Endothelial cell of umbilical vein (primary cell): ENCODE results near the gene AWAT2. TPM values are rescaled to one million over a fixed set of nuclear protein-coding genes. Genes with fewer than 3 reads are reported as not detected.

Experiments used
- Bru-seq: library from RNA; stranded (reverse); fragments of 400-500 nt; gene quantifications from one replicate; lab custom pipeline; 2021; lab: Mats Ljungman, UMichigan
- BruChase-seq, 2 experiments: library from RNA; stranded (reverse); fragments of 400-500 nt; gene quantifications; one replicate each; lab custom pipeline; 2021; lab: Mats Ljungman, UMichigan
- BruUV-seq: library from RNA; stranded (reverse); fragments of 400-500 nt; replicated peaks from 2 replicates; lab custom pipeline; 2021; lab: Mats Ljungman, UMichigan
- CTCF ChIA-PET: fragments of 300-600, 350-600 bp; sonication (Branson Sonifier 250); formaldehyde crosslinking; loops from one replicate; lab custom pipeline; 2021; ENCODE audit warnings: antibody characterized with exemption, inconsistent platforms; lab: Charles Lee
- POLR2A ChIA-PET: fragments of 300-600, 350-600 bp; sonication (Branson Sonifier 250); formaldehyde crosslinking; loops from one replicate; lab custom pipeline; 2021; ENCODE audit warnings: antibody characterized with exemption, inconsistent platforms; lab: Charles Lee
- DNase-seq: peaks from one replicate; pipeline ENCODE4 v3.0.0-alpha.2; 2011; ENCODE audit warnings: low read depth, low spot score
- FAIRE-seq: peaks from 2 replicates; lab custom pipeline; 2011; peaks lifted over from hg19 to GRCh38; lab: Jason Lieb, UNC
- H2AFZ ChIP-seq: 2 replicates; pipeline ENCODE4 v1.6.0; 2012; ENCODE audit warnings: low read depth, low read length, control low read depth, inconsistent platforms
- H3K27ac ChIP-seq: 2 replicates; pipeline ENCODE4 v1.5.1; 2011; ENCODE audit warnings: low read depth, mild to moderate bottlenecking, control low read depth, low read length, moderate library complexity; ENCODE audit not compliant: insufficient read depth
- H3K27me3 ChIP-seq, 2 experiments: 2 replicates each; pipeline versions ENCODE4 v1.6.0 to v1.6.1; 2011; ENCODE audit warnings: low read length in 2 of 2, mixed read lengths in 1 of 2; ENCODE audit not compliant: control insufficient read depth in 2 of 2, insufficient read depth in 2 of 2
- H3K36me3 ChIP-seq, 2 experiments: 2 replicates in 1 of 2; 3 replicates in 1 of 2; pipeline ENCODE4 v1.5.1; 2011; ENCODE audit warnings: low read length in 2 of 2, mild to moderate bottlenecking in 1 of 2, moderate library complexity in 1 of 2; ENCODE audit not compliant: control insufficient read depth in 2 of 2, insufficient read depth in 2 of 2; ENCODE audit errors: extremely low read depth in 1 of 2
- H3K4me1 ChIP-seq: 3 replicates; pipeline ENCODE4 v1.5.1; 2011; ENCODE audit warnings: mild to moderate bottlenecking, low read length; ENCODE audit not compliant: control insufficient read depth, insufficient read depth; ENCODE audit errors: extremely low read depth
- H3K4me2 ChIP-seq: 2 replicates; pipeline ENCODE4 v1.6.1; 2011; ENCODE audit warnings: low read length, control low read depth, mixed read lengths; ENCODE audit not compliant: insufficient read depth
- H3K4me3 ChIP-seq, 3 experiments: fragments of 200-600 bp in 1 of 3; sonication (generic), shearing (Covaris generic) in 1 of 3; replicated peaks in 1 of 3; 2 replicates each; pipeline ENCODE4 v1.5.1; 2011 to 2016; ENCODE audit warnings: control low read depth in 3 of 3, low read length in 3 of 3, mild to moderate bottlenecking in 2 of 3, inconsistent platforms in 1 of 3, low read depth in 1 of 3, moderate library complexity in 1 of 3; ENCODE audit not compliant: insufficient read depth in 1 of 3
- H3K79me2 ChIP-seq: 2 replicates; pipeline ENCODE4 v1.6.0; 2012; ENCODE audit warnings: low read length, inconsistent platforms; ENCODE audit not compliant: control insufficient read depth, insufficient read depth
- H3K9ac ChIP-seq: replicated peaks from 2 replicates; pipeline ENCODE3; 2011; ENCODE audit warnings: low read length, control low read depth; ENCODE audit not compliant: insufficient read depth; ENCODE audit errors: extremely low read depth
- H3K9me1 ChIP-seq: replicated peaks from 3 replicates; pipeline ENCODE4 v1.6.0; 2011; ENCODE audit warnings: mild to moderate bottlenecking, low read length; ENCODE audit not compliant: control insufficient read depth, insufficient read depth; ENCODE audit errors: extremely low read depth
- H3K9me3 ChIP-seq: replicated peaks from 2 replicates; pipeline ENCODE4 v1.5.1; 2012; ENCODE audit warnings: low read length, inconsistent platforms; ENCODE audit not compliant: control insufficient read depth, insufficient read depth
- H4K20me1 ChIP-seq: replicated peaks from 2 replicates; pipeline ENCODE3; 2011; ENCODE audit warnings: mild to moderate bottlenecking, low read length; ENCODE audit not compliant: control insufficient read depth, insufficient read depth; ENCODE audit errors: extremely low read depth
- CTCF ChIP-seq, 2 donors: IDR thresholded peaks; 1 replicate in 1 of 2; 2 replicates in 1 of 2; pipeline ENCODE4 v1.5.1; 2011; ENCODE audit warnings: low read length in 2 of 2, mild to moderate bottlenecking in 2 of 2, moderate library complexity in 2 of 2, control low read depth in 1 of 2, inconsistent platforms in 1 of 2, low read depth in 1 of 2; ENCODE audit not compliant: insufficient read depth in 1 of 2; ENCODE audit errors: extremely low read depth in 1 of 2
- FOS ChIP-seq: IDR thresholded peaks from 2 replicates; pipeline ENCODE4 v1.6.1; 2011; ENCODE audit warnings: mild to moderate bottlenecking, low read length, moderate library complexity, borderline replicate concordance; ENCODE audit not compliant: insufficient read depth
- GATA2 ChIP-seq: IDR thresholded peaks from 2 replicates; pipeline ENCODE4 v1.7.0; 2011; ENCODE audit warnings: low read depth, mild to moderate bottlenecking, moderate library complexity, mixed read lengths, low read length; ENCODE audit not compliant: insufficient read length, insufficient read depth
- JUN ChIP-seq: IDR thresholded peaks from 2 replicates; pipeline ENCODE4 v1.6.1; 2011; ENCODE audit warnings: borderline replicate concordance, low read depth; ENCODE audit not compliant: insufficient read length, insufficient read depth
- MAX ChIP-seq: IDR thresholded peaks from 2 replicates; pipeline ENCODE4 v1.6.1; 2011; ENCODE audit not compliant: insufficient read depth, insufficient read length
- MYC ChIP-seq: IDR thresholded peaks from one replicate; pipeline ENCODE4 v1.6.1; 2011; ENCODE audit warnings: mild to moderate bottlenecking, low read depth, low read length
- POLR2A ChIP-seq: IDR thresholded peaks from 2 replicates; pipeline ENCODE4 v1.6.1; 2012; ENCODE audit warnings: low read depth, mild to moderate bottlenecking, control low read depth, low read length
- POLR2AphosphoS5 ChIP-seq: IDR thresholded peaks from 2 replicates; pipeline ENCODE4 v1.6.1; 2012; ENCODE audit warnings: low read depth, mild to moderate bottlenecking, control low read depth, low read length, moderate library complexity; ENCODE audit not compliant: insufficient read depth
- dilution Hi-C: fragments of 300-500 bp; cut with MboI; formaldehyde crosslinking; loops from one replicate; pipeline ENCODE4 v1.15.0; 2019; ENCODE audit warnings: low sequenced_read_pairs; ENCODE audit not compliant: extremely low pct_ligation_motif_present
- intact Hi-C: fragments of 100-400 bp; cut with micrococcal nuclease; formaldehyde crosslinking; loops from one replicate; pipeline ENCODE4 v1.10.0; 2022
- long read RNA-seq: library from polyadenylated mRNA; stranded (forward); transcript quantifications from one replicate; pipeline ENCODE4 v2.0.0, GENCODE V29; 2021
- polyA minus RNA-seq, 3 experiments: library from RNA; depleted of rRNA, polyadenylated mRNA; stranded (reverse); fragments of >200 nt; gene quantifications; 1 replicate in 1 of 3; 2 replicates in 2 of 3; pipeline ENCODE4 v1.2.3, GENCODE V29; 2011
- polyA plus RNA-seq, 4 experiments: library from polyadenylated mRNA; depleted of rRNA in 3 of 4; stranded (reverse) in 3 of 4; unstranded in 1 of 4; fragments of >200 nt; gene quantifications; 2 replicates each; pipeline versions ENCODE4 v1.2.1 to v1.2.3, GENCODE V29; 2011 to 2012; ENCODE audit warnings: missing spikeins in 1 of 4
- total RNA-seq: library from RNA; stranded (reverse); gene quantifications from 2 replicates; pipeline ENCODE4 v1.2.3, GENCODE V29; 2021

Gene AWAT2
- total RNA-seq (0.20 and 0.21 TPM in 2 replicates), polyA plus RNA-seq (0.22 and 0.29 TPM in 2 replicates), polyA minus RNA-seq (not detected in 2 replicates), Bru-seq, nascent RNA (percentile 8 among the genes with signal in this experiment), BruChase-seq, experiment 1, labeled RNA remaining after a 6-hour chase (percentile 12 among the genes with signal in this experiment), BruChase-seq, experiment 2, labeled RNA remaining after a 2-hour chase (not detected)
- 0.14 and 0.17 TPM in 2 replicates for polyA plus RNA-seq (2011; cell fraction: cytosol; rRNA removed)
- polyA plus RNA-seq (2011; cell fraction: nucleus; rRNA removed): 0.47 and 0.73 TPM in 2 replicates
- not detected in 2 replicates for polyA plus RNA-seq (2012)
- polyA minus RNA-seq (2011; cell fraction: cytosol; rRNA and poly(A)+ RNA removed): not detected
- not detected in 2 replicates for polyA minus RNA-seq (2011; cell fraction: nucleus; rRNA and poly(A)+ RNA removed)
- long read RNA-seq: 0 reads

- intact Hi-C loops: no loop called here
- no peaks in the 10 kb centered on the region for H3K27me3 ChIP-seq
- H3K9me1 ChIP-seq: no peaks in the 10 kb centered on the region
- no peak for FAIRE-seq
- dilution Hi-C loops: no loop called here
- no peak within 1 kb of the TSS for H3K9ac ChIP-seq
- ChIA-PET POLR2A (no interaction called here), CTCF (no interaction called here)
- DNase-seq: no peak
- TF ChIP-seq POLR2AphosphoS5: no peak
- TF ChIP-seq POLR2A: no peak
- no peak for TF ChIP-seq GATA2
- TF ChIP-seq MYC: no peak
- TF ChIP-seq JUN: no peak
- no peak for TF ChIP-seq MAX
- no peaks in the 10 kb centered on the region for H3K79me2 ChIP-seq
- H3K4me2 ChIP-seq: no peak within 1 kb of the TSS
- no peaks in the 10 kb centered on the region for H4K20me1 ChIP-seq
- no peak within 1 kb of the TSS for H3K4me3 ChIP-seq
- no peaks in the 10 kb centered on the region for H3K9me3 ChIP-seq
- no peak within 1 kb of the TSS for H2AFZ ChIP-seq
- no peaks in the 10 kb centered on the region for H3K36me3 ChIP-seq
- H3K27ac ChIP-seq: no peak within 1 kb of the TSS
- no TSS peak for BruUV-seq
- H3K4me1 ChIP-seq: peaks cover 19% of the 10 kb centered on the region
Observed at GRCh38 chrX:70049925-70050324, at the start of gene AWAT2. Gene AWAT2 (minus strand): TSS chrX:70049938. CDS start chrX:70049932, 6 bp downstream.

- CTCF ChIA-PET: interaction anchor here (0.9 to 7.1 kb wide), 7 partner anchors 8 to 671 kb away, joined by 4 to 207 read pairs (median 35); no protein-coding TSS in a partner anchor
- no peaks in the 10 kb centered on the region for H3K36me3 ChIP-seq
- POLR2A ChIA-PET: no interaction called here
- no peaks in the 10 kb centered on the region for H3K9me3 ChIP-seq
- intact Hi-C loops (loop anchor here (1.0 to 5.0 kb wide), 5 partner anchors 36 to 1269 kb away; partner anchors contain the start of genes EDA and EFNB1), dilution Hi-C loops (no loop called here)
- H3K9me1 ChIP-seq: no peaks in the 10 kb centered on the region
- TF ChIP-seq CTCF (IDR thresholded peaks at IDR 0.05; ENCODE audit: extremely low read depth in 1 of 2, insufficient read depth in 1 of 2, low read depth in 1 of 2, low read length in 2 of 2) (peak in 1 of 2 donors; percentile 26), FOS (no peak)
- no peak overlapping the region for H3K27ac ChIP-seq
- H2AFZ ChIP-seq: no peak overlapping the region
- no peaks in the 10 kb centered on the region for H4K20me1 ChIP-seq
- FAIRE-seq: peak; percentile 91
- H3K9ac ChIP-seq: no peak overlapping the region
- peak; percentile 31 for DNase-seq
- no peaks in the 10 kb centered on the region for H3K79me2 ChIP-seq
- no peaks in the 10 kb centered on the region for H3K27me3 ChIP-seq
- no peak overlapping the region for H3K4me3 ChIP-seq
- BruUV-seq: no TSS peak
- no peak overlapping the region for H3K4me2 ChIP-seq
- H3K4me1 ChIP-seq: no peaks in the 10 kb centered on the region
Observed at GRCh38 chrX:70096052-70096451, 46.3 kb upstream of the AWAT2 start.
